ENCODE measurements around the gene MBTPS1. TPM values are rescaled to one million over a fixed set of nuclear protein-coding genes. Genes with fewer than 3 reads are reported as not detected.

The MBTPS1 gene
- total and polyA plus RNA-seq, 11 donors = 37.2 to 91.4 (median 67.7) TPM

- no peak for DNase-seq
- ATAC-seq = no peak
- Histone ChIP-seq H3K4me1 (no peaks in the 10 kb centered on the region), H3K9me3 (no peaks in the 10 kb centered on the region), H3K36me3 (no peaks in the 10 kb centered on the region), H3K27me3 (peaks cover 0 to 17% (median 4%) of the 10 kb centered on the region in 9 donors), H3K4me3 (no peak overlapping the region), H3K27ac (no peak overlapping the region)
- TF ChIP-seq CTCF (IDR thresholded peaks at IDR 0.05) (no peak), POLR2A (IDR thresholded peaks at IDR 0.05) (no peak)
- 94 to 97% (median 96%) methylated on average over 4 of the region's 4 CpGs for WGBS, 4 donors
- intact Hi-C loops (cut with DNase I) = no loop called here
Observed at GRCh38 chr16:84155226-84155625, 38.5 kb upstream of the MBTPS1 start.

- Histone ChIP-seq H3K27me3 (peaks cover 0 to 16% (median 0%) of the 10 kb centered on the region in 9 donors), H3K27ac (no peak overlapping the region), H3K9me3 (no peaks in the 10 kb centered on the region)
Observed at GRCh38 chr16:84153660-84154214, 37.0 kb upstream of the MBTPS1 start.

GRCh38 chr16:84150926-84151325, 34.2 kb upstream of the MBTPS1 start:
- no peak overlapping the region for H3K4me3 ChIP-seq
- peaks cover 0 to under 1% (median 0%) of the 10 kb centered on the region in 12 donors for H3K4me1 ChIP-seq
- no peak overlapping the region for H3K27ac ChIP-seq
- no peak for ATAC-seq
- H3K36me3 ChIP-seq = no peaks in the 10 kb centered on the region
- 73 to 97% (median 85%) methylated on average over 2 to 3 of the region's 3 CpGs for WGBS, 4 donors
- DNase-seq = no peak
- no peak for TF ChIP-seq POLR2A (IDR thresholded peaks at IDR 0.05)
- no peak for TF ChIP-seq CTCF (IDR thresholded peaks at IDR 0.05)
- peaks cover 0 to 5% (median 0%) of the 10 kb centered on the region in 9 donors for H3K27me3 ChIP-seq
- H3K9me3 ChIP-seq = no peaks in the 10 kb centered on the region
- intact Hi-C loops (cut with DNase I) = no loop called here

More at GRCh38 chr16:84153660-84154214, 37.0 kb upstream of the MBTPS1 start:
- no peak for TF ChIP-seq POLR2A (IDR thresholded peaks at IDR 0.05)
- no peak for TF ChIP-seq CTCF (IDR thresholded peaks at IDR 0.05)
- ATAC-seq (no peak), DNase-seq (no peak)
- WGBS, 4 donors = 68 to 76% (median 72%) methylated on average over 8 of the region's 8 CpGs
- Histone ChIP-seq H3K4me1 (no peaks in the 10 kb centered on the region), H3K36me3 (no peaks in the 10 kb centered on the region), H3K4me3 (no peak overlapping the region)
- intact Hi-C loops (cut with DNase I) = no loop called here

GRCh38 chr16:84144859-84145639, 28.3 kb upstream of the MBTPS1 start, which contains the start of the genes DNAAF1 and HSDL1:
Gene DNAAF1, plus strand, starts transcription at chr16:84145308. Its CDS starts 133 bp downstream, at chr16:84145441.
Gene HSDL1, minus strand, starts transcription at chr16:84145177. Its CDS starts 13,856 bp downstream, at chr16:84131321.
- H3K27ac ChIP-seq = peak within 1 kb of the TSS; percentile 50 to 96 (median 80)
- peak; percentile 84 to 96 (median 94) for ATAC-seq
- peaks cover 0 to 26% (median 10%) of the 10 kb centered on the region in 12 donors for H3K4me1 ChIP-seq
- WGBS, 4 donors = 0 to 1% (median 1%) methylated on average over 13 to 89 of the region's 89 CpGs
- intact Hi-C loops (cut with DNase I) = loop anchor here in 8 of 10 donors (2.0 to 10.0 kb wide), 5 partner anchors 37 to 63 kb away; partner anchors contain the start of gene TAF1C (in 4 of the 8)
- no peaks in the 10 kb centered on the region for H3K9me3 ChIP-seq
- DNase-seq = peak; percentile 90 to 96 (median 91)
- H3K4me3 ChIP-seq = peak within 1 kb of the TSS; percentile 78 to 99 (median 94)
- H3K27me3 ChIP-seq = peaks cover 0 to 2% (median 0%) of the 10 kb centered on the region in 9 donors
- TF ChIP-seq POLR2A (IDR thresholded peaks at IDR 0.05) (peak; percentile 76 to 82), CTCF (IDR thresholded peaks at IDR 0.05) (peak in 4 of 12 donors; percentile 3 to 28 (median 15))
- no peaks in the 10 kb centered on the region for H3K36me3 ChIP-seq

All from heart left ventricle (tissue), 16 donors.